22Rv1 (cell line): Measurements from ENCODE around the gene ZNF837.

Experiments
- CTCF ChIP-seq: fragments of 450-650 bp; IDR thresholded peaks from 2 replicates; pipeline ENCODE4 v1.5.1; 2017; ENCODE audit warnings: mild to moderate bottlenecking
- ZFX ChIP-seq: fragments of 450-650 bp; IDR thresholded peaks from 2 replicates; pipeline ENCODE4 v1.6.1; 2017; ENCODE audit warnings: antibody characterized with exemption, borderline replicate concordance

- TF ChIP-seq CTCF (no peak), ZFX (no peak)
Measured at GRCh38 chr19:58354478-58355030, 26.3 kb downstream of the ZNF837 start.
